HL-60 (cell line): ENCODE results near the gene INTS1.

Experiments
- GABPA ChIP-seq: IDR thresholded peaks from 2 replicates; pipeline ENCODE4 v1.6.1; 2012; ENCODE audit warnings: low read depth
- POLR2AphosphoS5 ChIP-seq: IDR thresholded peaks from 2 replicates; pipeline ENCODE4 v1.6.1; 2012; ENCODE audit warnings: low read depth
- TF ChIP-seq, protein P1 (sequence below): IDR thresholded peaks from one replicate; pipeline ENCODE4 v1.5.1; 2011; ENCODE audit warnings: low read length, control low read depth, inconsistent platforms; ENCODE audit not compliant: insufficient read depth
- TF ChIP-seq, protein P2 (sequence below): IDR thresholded peaks from 2 replicates; pipeline ENCODE4 v1.6.1; 2012; ENCODE audit warnings: low read depth; ENCODE audit not compliant: insufficient replicate concordance

DNA sequence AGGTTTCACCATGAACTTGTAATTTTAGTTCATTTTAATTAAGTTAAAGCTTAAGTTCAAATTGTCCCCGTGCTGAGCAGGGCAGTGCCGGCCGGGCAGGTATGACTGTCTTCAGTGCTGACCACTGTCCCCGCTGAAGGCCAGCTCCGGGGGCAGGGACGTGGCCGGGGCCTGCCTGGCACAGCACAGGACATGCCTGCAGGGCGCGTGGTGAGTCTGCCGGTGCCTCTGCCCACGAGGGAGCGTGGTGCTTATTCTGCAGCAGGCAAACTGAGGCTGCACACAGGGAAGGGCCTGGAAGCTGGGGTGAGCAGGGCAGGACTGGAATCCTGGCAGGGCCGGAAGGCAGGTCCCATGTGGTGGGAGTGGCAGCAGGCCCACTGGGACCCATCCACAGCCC is 54.7 kb downstream of the INTS1 start:
- TF ChIP-seq, protein P1, sequence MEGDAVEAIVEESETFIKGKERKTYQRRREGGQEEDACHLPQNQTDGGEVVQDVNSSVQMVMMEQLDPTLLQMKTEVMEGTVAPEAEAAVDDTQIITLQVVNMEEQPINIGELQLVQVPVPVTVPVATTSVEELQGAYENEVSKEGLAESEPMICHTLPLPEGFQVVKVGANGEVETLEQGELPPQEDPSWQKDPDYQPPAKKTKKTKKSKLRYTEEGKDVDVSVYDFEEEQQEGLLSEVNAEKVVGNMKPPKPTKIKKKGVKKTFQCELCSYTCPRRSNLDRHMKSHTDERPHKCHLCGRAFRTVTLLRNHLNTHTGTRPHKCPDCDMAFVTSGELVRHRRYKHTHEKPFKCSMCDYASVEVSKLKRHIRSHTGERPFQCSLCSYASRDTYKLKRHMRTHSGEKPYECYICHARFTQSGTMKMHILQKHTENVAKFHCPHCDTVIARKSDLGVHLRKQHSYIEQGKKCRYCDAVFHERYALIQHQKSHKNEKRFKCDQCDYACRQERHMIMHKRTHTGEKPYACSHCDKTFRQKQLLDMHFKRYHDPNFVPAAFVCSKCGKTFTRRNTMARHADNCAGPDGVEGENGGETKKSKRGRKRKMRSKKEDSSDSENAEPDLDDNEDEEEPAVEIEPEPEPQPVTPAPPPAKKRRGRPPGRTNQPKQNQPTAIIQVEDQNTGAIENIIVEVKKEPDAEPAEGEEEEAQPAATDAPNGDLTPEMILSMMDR: no peak
- no peak for TF ChIP-seq POLR2AphosphoS5
- TF ChIP-seq, protein P2, sequence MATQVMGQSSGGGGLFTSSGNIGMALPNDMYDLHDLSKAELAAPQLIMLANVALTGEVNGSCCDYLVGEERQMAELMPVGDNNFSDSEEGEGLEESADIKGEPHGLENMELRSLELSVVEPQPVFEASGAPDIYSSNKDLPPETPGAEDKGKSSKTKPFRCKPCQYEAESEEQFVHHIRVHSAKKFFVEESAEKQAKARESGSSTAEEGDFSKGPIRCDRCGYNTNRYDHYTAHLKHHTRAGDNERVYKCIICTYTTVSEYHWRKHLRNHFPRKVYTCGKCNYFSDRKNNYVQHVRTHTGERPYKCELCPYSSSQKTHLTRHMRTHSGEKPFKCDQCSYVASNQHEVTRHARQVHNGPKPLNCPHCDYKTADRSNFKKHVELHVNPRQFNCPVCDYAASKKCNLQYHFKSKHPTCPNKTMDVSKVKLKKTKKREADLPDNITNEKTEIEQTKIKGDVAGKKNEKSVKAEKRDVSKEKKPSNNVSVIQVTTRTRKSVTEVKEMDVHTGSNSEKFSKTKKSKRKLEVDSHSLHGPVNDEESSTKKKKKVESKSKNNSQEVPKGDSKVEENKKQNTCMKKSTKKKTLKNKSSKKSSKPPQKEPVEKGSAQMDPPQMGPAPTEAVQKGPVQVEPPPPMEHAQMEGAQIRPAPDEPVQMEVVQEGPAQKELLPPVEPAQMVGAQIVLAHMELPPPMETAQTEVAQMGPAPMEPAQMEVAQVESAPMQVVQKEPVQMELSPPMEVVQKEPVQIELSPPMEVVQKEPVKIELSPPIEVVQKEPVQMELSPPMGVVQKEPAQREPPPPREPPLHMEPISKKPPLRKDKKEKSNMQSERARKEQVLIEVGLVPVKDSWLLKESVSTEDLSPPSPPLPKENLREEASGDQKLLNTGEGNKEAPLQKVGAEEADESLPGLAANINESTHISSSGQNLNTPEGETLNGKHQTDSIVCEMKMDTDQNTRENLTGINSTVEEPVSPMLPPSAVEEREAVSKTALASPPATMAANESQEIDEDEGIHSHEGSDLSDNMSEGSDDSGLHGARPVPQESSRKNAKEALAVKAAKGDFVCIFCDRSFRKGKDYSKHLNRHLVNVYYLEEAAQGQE: no peak
- no peak for TF ChIP-seq GABPA
